Muscle of leg (tissue), 11 donors: ENCODE results near the gene PRRT1B. TPM values are rescaled to one million over a fixed set of nuclear protein-coding genes. Genes with fewer than 3 reads are reported as not detected.
A peak's percentile ranks its signal among the peaks of the same experiment; 100 is the strongest.

Experiments used
- DNase-seq: peaks from one replicate; pipeline ENCODE4 v3.0.0; 2013
- H3K27ac ChIP-seq: one replicate; pipeline ENCODE4 v1.5.1; 2013; ENCODE audit warnings: mild to moderate bottlenecking, low read length, control low read depth
- H3K27me3 ChIP-seq: one replicate; pipeline ENCODE4 v1.6.1; 2013; ENCODE audit warnings: low read length; ENCODE audit not compliant: control insufficient read depth, insufficient read depth
- H3K36me3 ChIP-seq: one replicate; pipeline ENCODE4 v1.6.1; 2013; ENCODE audit warnings: low read length; ENCODE audit not compliant: control insufficient read depth, insufficient read depth
- H3K4me1 ChIP-seq: one replicate; pipeline ENCODE4 v1.6.1; 2013; ENCODE audit warnings: low read length; ENCODE audit not compliant: control insufficient read depth, insufficient read depth
- H3K4me3 ChIP-seq: one replicate; pipeline ENCODE4 v1.5.1; 2013; ENCODE audit warnings: low read length, control low read depth
- H3K9me3 ChIP-seq: replicated peaks from 2 replicates; pipeline ENCODE4 v1.6.1; 2013; ENCODE audit warnings: low read depth, low read length; ENCODE audit not compliant: control insufficient read depth
- WGBS: methylation state at CpG from one replicate; pipeline ENCODE4 v1.1.5; 2013; ENCODE audit warnings: missing lambda C conversion rate; ENCODE audit not compliant: insufficient coverage; 5-methylcytosine and 5-hydroxymethylcytosine counted together
- polyA plus RNA-seq, 8 donors: library from polyadenylated mRNA; unstranded; fragments of 120-200 nt; gene quantifications; one replicate each; pipeline versions ENCODE4 v1.2.1 to v1.2.3, GENCODE V29; 2013; ENCODE audit warnings: inconsistent platforms in 1 of 8, low replicate concordance in 1 of 8; ENCODE audit not compliant: insufficient read length in 8 of 8, insufficient read depth in 1 of 8
- total RNA-seq: library from RNA; stranded (reverse); fragments of 120-200 nt; gene quantifications from one replicate; pipeline ENCODE4 v1.2.4, GENCODE V29; 2013

Gene PRRT1B
- total and polyA plus RNA-seq, 9 donors: 0.57 TPM; not detected in 8

DNA sequence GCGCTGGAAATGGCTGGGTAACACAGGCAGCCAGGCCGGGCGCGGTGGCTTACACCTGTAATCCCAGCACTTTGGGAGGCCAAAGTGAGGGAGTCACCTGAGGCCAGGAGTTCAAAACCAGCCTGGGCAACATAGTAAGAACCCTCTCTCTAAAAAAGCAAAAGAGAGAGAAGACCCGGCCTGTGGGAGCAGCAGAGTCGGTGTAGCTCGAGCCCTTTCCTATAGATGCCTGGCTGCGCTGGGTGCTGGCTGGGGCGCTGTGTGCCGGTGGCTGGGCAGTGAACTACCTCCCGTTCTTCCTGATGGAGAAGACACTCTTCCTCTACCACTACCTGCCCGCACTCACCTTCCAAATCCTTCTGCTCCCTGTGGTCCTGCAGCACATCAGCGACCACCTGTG lies 23.5 kb upstream of the PRRT1B start:
- no peak for DNase-seq
- Histone ChIP-seq H3K27ac (no peak overlapping the region), H3K4me3 (no peak overlapping the region), H3K4me1 (peaks cover 3% of the 10 kb centered on the region), H3K27me3 (no peaks in the 10 kb centered on the region), H3K9me3 (no peaks in the 10 kb centered on the region), H3K36me3 (peaks cover 93% of the 10 kb centered on the region)
- 96% methylated on average over 9 of the region's 13 CpGs for WGBS

DNA sequence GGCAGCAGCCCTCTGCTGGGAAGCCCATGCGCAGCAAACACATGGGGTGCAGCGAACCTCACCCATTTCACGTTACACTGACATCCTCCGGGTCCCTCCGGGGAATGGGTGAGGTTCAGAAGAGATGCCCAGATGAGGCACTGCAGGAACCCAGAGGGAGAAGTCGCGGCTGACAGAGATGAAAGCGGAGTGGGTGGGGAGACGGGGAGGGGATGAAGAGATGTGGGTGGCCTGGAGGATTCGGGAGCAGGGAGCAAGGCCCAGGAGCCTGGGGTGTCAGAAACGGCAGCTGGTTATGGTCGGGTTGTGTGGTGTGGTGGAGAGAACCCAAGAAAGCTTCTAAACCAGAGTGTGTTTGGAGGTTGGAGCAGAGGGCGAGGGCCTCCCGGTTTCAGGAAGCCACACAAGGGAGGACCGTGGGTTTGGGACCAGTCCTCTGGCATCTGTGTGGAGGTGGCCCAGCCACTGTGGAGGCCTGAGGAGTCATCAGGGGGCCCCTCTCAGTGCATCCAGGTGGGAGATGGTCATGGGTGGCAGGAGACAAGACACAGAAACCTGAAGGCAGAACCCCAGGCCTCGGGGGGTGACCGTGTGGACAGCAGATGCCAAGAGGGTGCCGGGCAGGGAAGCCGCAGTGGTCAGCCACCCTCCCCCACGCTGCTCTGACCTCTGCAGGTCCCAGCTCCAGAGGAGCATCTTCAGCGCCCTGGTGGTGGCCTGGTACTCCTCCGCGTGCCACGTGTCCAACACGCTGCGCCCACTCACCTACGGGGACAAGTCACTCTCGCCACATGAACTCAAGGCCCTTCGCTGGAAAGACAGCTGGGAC lies 22.9 kb upstream of the PRRT1B start:
- Histone ChIP-seq H3K36me3 (peaks cover 91% of the 10 kb centered on the region), H3K4me3 (no peak overlapping the region), H3K9me3 (no peaks in the 10 kb centered on the region), H3K4me1 (peaks cover 3% of the 10 kb centered on the region), H3K27ac (no peak overlapping the region), H3K27me3 (no peaks in the 10 kb centered on the region)
- WGBS: 86% methylated on average over 29 of the region's 29 CpGs
- no peak for DNase-seq

DNA sequence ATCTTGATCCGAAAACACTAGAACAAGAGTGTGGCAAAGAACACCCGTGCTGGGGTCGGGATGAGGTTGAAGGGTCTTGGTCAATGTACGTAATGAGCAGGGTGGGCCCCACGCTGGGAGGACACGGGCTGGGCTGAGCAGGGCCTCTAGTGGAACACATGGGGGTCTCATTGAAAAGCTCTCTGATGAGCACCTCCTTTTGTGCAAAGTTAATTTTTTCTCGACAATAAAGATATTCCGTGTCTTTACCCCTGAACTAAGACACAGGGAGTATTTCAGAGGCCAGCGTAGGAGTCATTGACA lies 22.3 kb upstream of the PRRT1B start:
- WGBS: 83% methylated on average over 9 of the region's 9 CpGs
- H3K36me3 ChIP-seq: peaks cover 90% of the 10 kb centered on the region
- no peaks in the 10 kb centered on the region for H3K9me3 ChIP-seq
- no peak for DNase-seq
- H3K27me3 ChIP-seq: no peaks in the 10 kb centered on the region
- H3K4me3 ChIP-seq: no peak overlapping the region
- no peak overlapping the region for H3K27ac ChIP-seq
- H3K4me1 ChIP-seq: peaks cover 3% of the 10 kb centered on the region

DNA sequence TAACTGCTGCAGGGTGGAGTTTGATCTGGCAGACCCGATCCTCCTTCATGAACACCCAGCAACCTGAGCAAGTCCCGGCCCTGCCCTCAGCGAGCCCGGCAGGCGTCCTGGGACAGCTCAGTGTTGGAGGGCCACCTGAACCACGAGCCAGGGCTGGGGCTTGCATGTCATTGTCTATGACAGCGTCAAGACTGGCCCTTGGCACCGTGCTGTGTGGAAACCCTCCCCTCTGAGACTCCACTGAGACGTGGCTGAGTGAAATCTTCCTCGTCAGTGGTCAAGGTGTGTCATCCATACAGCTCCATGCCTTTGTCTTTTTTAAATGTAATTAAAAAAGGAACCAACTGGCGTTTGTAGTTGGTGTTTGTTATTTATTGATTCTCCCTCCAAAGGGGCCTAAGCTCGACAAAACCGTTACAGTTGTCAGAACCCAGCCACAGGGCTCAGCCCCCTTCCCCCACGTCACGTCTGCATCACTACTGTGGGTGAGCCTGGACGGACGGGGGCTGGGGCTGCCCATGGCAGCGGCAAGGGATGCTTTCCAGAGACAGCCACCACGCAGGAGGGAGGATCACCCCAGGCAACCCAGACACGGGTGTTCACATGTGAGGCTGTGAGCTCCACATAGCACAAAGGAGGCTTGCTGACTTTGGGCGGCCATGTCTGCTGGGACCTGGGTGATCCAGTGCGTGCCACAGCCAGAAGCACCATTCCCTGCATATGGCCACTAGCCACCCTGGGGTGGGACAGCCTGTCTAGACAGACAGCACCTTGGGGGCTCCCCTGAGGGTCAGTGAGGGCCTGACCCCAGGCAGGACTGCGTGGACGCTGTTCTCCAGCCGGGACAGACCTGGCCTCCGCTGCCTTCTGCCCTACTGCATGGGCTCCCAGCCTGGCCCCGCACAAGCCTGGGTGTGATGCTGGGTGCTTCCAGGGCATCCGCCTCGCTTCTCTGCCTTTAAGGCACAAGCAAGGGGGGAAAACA lies 21.6 kb upstream of the PRRT1B start:
- Histone ChIP-seq H3K27me3 (no peaks in the 10 kb centered on the region), H3K9me3 (no peaks in the 10 kb centered on the region), H3K36me3 (peaks cover 90% of the 10 kb centered on the region), H3K4me1 (peaks cover 3% of the 10 kb centered on the region), H3K27ac (no peak overlapping the region), H3K4me3 (no peak overlapping the region)
- no peak for DNase-seq
- 84% methylated on average over 23 of the region's 29 CpGs for WGBS

DNA sequence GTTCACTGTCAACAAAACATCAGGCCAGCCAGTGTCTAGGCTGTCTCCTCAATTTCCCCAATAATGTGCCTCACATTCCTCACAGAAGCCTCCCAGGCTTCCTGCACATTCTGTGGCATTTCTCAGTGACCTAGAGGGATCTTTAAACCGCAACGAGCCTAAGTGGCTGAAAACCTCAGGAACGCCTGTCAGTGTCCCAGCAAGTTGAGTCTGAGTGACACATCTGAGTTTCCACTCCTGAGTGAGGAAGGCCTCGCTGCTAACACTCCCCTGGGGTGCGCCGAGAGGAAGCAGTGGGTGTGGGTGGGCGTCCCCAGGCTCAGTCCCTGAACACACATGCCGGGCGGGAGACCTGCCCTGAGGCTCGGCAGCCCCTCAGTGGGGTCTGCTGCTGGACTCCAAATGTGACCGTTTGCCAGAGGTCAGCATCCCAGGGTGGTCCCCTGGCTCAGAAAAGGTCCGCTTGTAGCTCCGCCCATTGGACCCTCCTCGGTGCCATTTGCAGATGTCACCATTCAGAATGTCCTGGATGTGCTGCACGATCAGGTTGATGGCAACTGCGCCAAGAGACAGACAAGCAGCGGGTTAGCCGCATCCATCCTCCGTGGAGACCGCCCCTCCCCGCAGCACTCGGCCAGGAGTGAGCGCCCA lies 20.5 kb upstream of the PRRT1B start:
- no peak for DNase-seq
- no peak overlapping the region for H3K4me3 ChIP-seq
- H3K36me3 ChIP-seq: peaks cover 90% of the 10 kb centered on the region
- no peaks in the 10 kb centered on the region for H3K27me3 ChIP-seq
- H3K4me1 ChIP-seq: peaks cover 5% of the 10 kb centered on the region
- WGBS: 78% methylated on average over 20 of the region's 23 CpGs
- no peak overlapping the region for H3K27ac ChIP-seq
- H3K9me3 ChIP-seq: no peaks in the 10 kb centered on the region

GRCh38 chr9:131525643-131526565 lies 19.4 kb upstream of the PRRT1B start:
- peaks cover 85% of the 10 kb centered on the region for H3K36me3 ChIP-seq
- no peak overlapping the region for H3K27ac ChIP-seq
- DNase-seq: peak; percentile 57
- H3K27me3 ChIP-seq: no peaks in the 10 kb centered on the region
- H3K4me1 ChIP-seq: peaks cover 13% of the 10 kb centered on the region
- H3K4me3 ChIP-seq: no peak overlapping the region
- WGBS: 91% methylated on average over 11 of the region's 19 CpGs
- no peaks in the 10 kb centered on the region for H3K9me3 ChIP-seq

GRCh38 chr9:131528186-131528585 lies 17.1 kb upstream of the PRRT1B start:
- no peak overlapping the region for H3K4me3 ChIP-seq
- peaks cover 62% of the 10 kb centered on the region for H3K36me3 ChIP-seq
- DNase-seq: no peak
- WGBS: 83% methylated on average over 5 of the region's 7 CpGs
- no peaks in the 10 kb centered on the region for H3K27me3 ChIP-seq
- H3K9me3 ChIP-seq: no peaks in the 10 kb centered on the region
- peaks cover 16% of the 10 kb centered on the region for H3K4me1 ChIP-seq
- no peak overlapping the region for H3K27ac ChIP-seq

- Histone ChIP-seq H3K9me3 (no peaks in the 10 kb centered on the region), H3K27ac (no peak overlapping the region), H3K36me3 (peaks cover 54% of the 10 kb centered on the region), H3K27me3 (no peaks in the 10 kb centered on the region), H3K4me3 (no peak overlapping the region), H3K4me1 (peaks cover 16% of the 10 kb centered on the region)
- DNase-seq: no peak
- 95% methylated on average over 32 of the region's 35 CpGs for WGBS
Observed at GRCh38 chr9:131528886-131529505, 16.3 kb upstream of the PRRT1B start.
